ENCODE measurements around the gene PAPSS1.

- TF ChIP-seq CTCF (IDR thresholded peaks at IDR 0.05) (no peak), POLR2A (IDR thresholded peaks at IDR 0.05) (no peak)
These were observed 100.3 kb downstream of the PAPSS1 start for GRCh38 chr4:107619731-107620130.
